CD1c-positive myeloid dendritic cell (primary cell): ENCODE results near the gene TUBGCP6.

Experiments used
- DNase-seq: peaks from one replicate; pipeline ENCODE4 v3.0.0-alpha.2; 2016; ENCODE audit errors: extremely low spot score

Gene TUBGCP6

GRCh38 chr22:50226063-50226874 is 18.6 kb downstream of the TUBGCP6 start:
- no peak for DNase-seq

- no peak for DNase-seq
Observed at GRCh38 chr22:50225200-50225969, 19.4 kb downstream of the TUBGCP6 start.

- no peak for DNase-seq
Observed at GRCh38 chr22:50224071-50224470, 20.8 kb downstream of the TUBGCP6 start.

GRCh38 chr22:50222508-50222907 is 22.3 kb downstream of the TUBGCP6 start:
- no peak for DNase-seq

GRCh38 chr22:50221410-50222300 is 23.2 kb downstream of the TUBGCP6 start:
- DNase-seq, result no peak

- no peak for DNase-seq
Observed at GRCh38 chr22:50220603-50221409, 24.0 kb downstream of the TUBGCP6 start.

GRCh38 chr22:50219800-50220602 is 24.8 kb downstream of the TUBGCP6 start:
- no peak for DNase-seq

GRCh38 chr22:50218996-50219727 is 25.7 kb downstream of the TUBGCP6 start:
- peak; percentile 28 for DNase-seq

GRCh38 chr22:50218153-50218995 is 26.4 kb downstream of the TUBGCP6 start:
- no peak for DNase-seq

- DNase-seq, result no peak
Observed at GRCh38 chr22:50217543-50218152, 27.2 kb downstream of the TUBGCP6 start.

- DNase-seq, result no peak
Observed at GRCh38 chr22:50216684-50217520, 27.9 kb downstream of the TUBGCP6 start.

- DNase-seq, result no peak
Observed at GRCh38 chr22:50216055-50216683, 28.7 kb downstream of the TUBGCP6 start.

- no peak for DNase-seq
Observed at GRCh38 chr22:50215297-50216054, 29.3 kb downstream of the TUBGCP6 start.

GRCh38 chr22:50213263-50213662 is 31.6 kb downstream of the TUBGCP6 start:
- no peak for DNase-seq

GRCh38 chr22:50211147-50211546 is 33.7 kb downstream of the TUBGCP6 start:
- DNase-seq, result no peak
